Activated CD4-positive, alpha-beta T cell treated with anti-CD3 and anti-CD28 coated beads for 24 hours (primary cell): ENCODE results near the gene PTGDR2.
"Not testable (repeated sequence)": the region's sequence is repeated elsewhere in the genome, so short reads cannot be mapped to it uniquely, and the experiment has no call there.

Experiments used
- DNase-seq, 2 donors: peaks; one replicate each; pipeline ENCODE4 v3.0.0-alpha.2; 2020; ENCODE audit warnings: low read depth in 2 of 2

PTGDR2 gene

DNA sequence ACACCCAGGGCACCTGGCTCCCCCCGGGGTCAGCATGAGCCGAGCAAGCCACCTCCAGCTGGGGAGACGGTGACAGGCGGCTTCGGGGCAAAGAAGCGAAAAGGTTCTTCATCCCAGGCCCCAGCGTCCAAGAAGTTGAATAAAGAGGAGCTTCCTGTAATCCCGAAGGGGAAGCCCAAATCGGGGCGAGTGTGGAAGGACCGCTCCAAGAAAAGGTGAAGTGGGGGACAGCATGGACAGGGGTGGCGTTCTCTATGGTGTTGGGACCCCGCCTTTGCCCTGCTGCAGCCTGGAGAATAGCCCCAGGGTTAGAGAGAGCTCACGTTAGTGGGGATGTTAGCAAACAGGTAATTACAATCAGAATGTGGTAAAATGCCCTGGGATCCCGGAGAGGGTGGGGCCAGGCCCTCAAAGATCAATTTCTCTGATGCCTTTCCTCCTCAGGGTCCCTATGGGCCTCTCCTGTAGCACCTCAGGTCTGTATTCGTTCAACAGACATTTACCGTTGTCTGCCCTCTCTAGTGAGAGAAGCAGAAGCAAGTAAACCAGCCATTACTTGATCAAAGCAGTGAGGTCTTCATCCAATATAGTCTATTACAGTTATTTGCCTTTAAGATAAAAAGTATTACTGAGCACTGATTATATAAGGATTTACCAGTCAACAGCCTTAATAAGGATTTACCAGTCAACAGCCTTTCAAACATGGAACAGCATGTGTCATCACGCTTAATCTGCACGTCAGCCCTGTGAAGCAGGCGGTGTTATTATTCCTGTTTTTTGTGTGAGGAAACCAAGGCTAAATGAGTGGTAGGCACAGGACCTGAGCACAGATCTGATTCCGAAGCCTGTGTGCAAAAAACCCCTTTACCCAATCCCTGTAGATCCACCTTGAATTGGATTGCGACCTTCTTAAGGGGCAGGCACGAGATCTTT is 12.8 kb downstream of the PTGDR2 start:
- DNase-seq, result no peak

DNA sequence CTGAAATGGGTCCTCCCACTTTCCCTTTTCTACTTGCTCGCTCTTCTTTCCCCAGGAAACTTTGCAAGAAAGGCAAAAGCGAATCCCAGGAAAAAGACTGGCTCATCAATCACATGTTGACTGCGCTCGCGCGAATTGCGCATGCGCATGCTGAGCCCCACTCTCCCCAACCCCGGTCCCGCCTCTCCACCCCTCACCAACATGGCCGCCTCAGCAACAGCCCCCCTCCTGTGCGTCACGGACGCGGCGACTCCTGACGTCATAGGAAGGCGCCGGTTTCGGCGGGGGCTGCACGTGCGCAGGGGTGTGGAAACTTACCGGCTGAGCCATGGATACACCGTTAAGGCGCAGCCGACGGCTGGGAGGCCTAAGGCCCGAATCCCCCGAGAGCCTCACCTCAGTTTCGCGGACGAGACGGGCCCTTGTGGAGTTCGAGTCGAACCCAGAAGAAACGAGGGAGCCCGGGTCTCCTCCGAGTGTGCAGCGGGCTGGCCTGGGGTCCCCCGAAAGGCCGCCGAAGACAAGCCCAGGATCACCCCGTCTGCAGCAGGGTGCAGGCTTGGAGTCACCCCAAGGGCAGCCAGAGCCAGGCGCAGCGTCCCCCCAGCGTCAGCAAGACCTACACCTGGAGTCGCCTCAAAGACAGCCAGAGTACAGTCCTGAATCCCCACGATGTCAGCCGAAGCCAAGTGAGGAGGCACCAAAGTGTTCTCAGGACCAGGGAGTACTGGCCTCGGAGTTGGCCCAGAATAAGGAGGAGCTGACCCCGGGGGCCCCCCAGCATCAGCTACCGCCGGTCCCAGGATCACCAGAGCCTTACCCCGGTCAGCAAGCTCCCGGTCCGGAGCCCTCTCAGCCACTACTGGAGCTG is 13.7 kb downstream of the PTGDR2 start, which contains the start of gene CCDC86:
CCDC86 (plus strand) TSS at position 317 of the 871 bp plus-strand sequence; CDS start at position 329, 12 bp downstream.
- peak; percentile 97 to 98 for DNase-seq

DNA sequence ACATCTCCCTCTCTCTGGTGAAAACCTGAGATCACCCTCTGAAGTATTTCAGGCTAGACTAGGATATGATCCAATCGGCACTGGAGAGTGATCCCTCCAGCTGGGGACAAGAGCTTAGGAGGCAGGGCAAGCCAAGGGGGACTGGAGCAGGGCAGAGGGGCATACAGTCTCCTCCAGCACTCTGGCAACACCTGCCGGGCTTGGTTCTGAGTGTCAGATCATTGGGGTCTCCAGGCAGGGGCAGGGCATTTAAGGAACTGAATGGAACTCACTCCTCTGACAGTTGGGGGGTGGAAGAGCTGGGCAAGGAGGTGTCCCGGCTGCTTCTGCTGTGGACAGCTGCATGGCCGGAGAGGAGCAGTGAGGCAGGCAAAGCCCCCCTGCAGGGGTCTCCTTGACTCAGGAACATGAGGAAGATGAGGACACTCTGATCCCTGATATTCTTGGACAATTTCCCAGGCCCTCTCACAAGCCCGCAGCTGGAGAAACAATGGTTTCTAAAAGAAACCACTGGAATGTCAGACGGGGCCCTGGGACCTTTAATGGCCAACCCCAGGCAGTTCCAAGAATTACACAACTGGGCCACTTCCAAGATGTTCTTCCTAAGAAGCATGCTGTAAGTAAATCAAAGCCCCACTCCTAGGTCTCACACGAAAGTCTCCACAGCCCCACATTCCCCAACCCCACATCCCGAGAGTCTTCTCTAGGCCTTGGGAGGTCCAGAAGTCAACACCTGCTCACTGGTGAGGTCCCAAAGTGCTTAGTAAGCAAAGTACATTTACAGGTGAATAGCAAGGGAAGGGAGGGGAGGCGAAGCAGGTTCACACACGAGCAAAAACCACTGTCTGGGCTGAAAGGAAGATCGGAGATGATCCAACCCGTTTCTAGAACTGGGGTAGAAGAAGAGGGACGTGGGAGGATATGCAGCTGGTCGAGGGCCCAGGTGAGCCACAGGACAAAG is 15.0 kb downstream of the PTGDR2 start:
- no peak for DNase-seq

DNA sequence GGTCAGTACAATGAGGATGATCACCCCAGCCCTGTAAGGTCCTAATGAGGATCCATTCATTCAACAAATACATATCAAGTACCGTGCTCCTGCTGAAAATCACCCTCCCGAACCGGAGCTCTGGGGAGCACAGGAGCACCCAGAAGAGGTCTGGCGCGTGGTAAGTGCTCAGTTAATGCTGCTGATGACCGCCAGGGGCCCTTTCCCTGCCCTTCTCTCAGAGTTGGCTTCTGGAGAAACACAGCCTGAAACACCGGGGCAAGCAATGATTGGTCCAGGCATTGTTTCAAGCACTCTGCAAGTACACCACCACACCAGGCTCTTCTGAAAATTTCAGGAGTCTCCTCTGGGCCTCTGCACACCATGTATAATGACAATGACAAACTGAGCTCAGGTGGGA is 17.6 kb downstream of the PTGDR2 start:
- no peak for DNase-seq

DNA sequence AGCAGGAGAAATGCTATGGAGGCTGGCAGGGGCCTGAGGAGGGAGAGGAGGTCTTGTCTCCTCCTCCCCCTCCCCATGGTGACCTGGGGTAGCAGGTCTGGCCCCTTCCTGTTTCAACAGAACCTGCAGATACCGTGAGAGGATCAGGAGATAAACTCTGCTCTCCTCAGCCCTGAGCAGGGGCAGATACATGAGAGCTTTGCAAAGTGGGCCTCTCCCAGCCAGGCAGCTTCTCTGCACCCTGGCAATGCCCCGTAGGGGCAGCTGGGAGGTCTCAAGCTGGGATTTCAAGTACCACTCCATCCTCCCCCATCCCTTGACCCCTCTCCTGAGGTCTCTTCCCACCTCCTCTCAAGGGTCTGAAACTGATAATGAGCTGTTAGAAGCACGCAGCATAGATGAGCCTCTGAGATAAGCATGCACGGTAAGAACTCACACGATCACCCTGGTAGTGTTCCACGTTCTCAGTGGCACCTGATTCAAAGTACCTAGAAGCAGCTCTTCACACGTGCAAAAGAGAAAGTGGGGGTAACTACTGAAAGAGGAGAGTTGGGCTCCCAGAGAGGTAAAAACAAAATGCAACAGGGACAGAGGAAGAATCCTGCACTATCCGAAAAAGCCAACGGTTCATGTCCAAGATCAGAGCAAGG is 18.8 kb downstream of the PTGDR2 start:
- no peak for DNase-seq

DNA sequence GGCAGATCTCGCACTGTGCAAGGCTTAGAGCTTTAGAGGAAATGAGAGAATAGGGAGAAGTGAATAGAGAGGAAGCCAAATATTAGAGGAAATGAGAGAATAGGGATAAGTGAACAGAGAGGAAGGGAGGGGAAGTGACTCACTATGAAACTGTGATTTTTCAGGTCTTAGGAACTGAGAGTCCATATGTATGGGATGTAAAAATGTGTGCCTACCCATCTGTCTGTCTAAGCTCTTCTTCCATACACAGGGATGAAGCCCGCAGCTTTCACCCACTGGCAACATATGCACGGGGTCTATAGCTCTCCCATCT is 20.3 kb downstream of the PTGDR2 start:
- DNase-seq, result no peak

DNA sequence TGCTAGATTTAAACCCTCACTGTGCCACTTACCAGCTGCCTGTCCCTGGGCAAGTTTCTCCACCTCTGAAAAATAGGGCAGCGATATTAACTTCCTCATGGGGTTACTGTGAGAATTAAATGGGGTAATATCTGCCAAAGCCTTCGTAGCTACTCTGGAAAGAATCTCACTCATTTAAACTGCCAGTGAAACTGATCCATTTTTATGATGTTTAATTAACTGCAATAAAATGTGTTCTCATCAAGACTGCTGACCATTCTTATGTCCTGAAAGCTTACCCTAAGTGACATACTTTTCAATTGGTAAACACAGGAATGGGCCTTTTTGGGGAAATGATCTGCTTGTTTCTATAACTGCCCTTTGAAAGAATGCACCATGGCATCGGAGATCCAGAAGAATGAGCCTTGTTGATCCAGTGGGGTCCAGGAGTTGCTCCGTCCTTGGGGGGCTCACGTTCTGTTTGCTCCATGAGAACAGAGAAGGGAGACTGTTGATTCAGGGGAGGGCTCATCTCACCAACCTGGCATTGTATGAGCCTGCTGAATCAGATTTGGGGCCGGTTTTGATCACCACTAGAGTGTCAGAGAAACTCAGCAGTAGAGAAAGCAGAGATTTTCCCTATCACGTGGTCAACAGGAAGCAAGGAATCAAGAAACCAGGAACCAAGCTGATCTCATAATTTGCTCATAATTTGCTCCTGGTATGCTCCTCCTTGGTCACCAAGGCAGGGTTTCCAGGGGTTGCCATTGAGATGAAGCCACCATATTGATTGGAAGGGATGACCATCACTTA is 20.8 kb downstream of the PTGDR2 start:
- no peak for DNase-seq

DNA sequence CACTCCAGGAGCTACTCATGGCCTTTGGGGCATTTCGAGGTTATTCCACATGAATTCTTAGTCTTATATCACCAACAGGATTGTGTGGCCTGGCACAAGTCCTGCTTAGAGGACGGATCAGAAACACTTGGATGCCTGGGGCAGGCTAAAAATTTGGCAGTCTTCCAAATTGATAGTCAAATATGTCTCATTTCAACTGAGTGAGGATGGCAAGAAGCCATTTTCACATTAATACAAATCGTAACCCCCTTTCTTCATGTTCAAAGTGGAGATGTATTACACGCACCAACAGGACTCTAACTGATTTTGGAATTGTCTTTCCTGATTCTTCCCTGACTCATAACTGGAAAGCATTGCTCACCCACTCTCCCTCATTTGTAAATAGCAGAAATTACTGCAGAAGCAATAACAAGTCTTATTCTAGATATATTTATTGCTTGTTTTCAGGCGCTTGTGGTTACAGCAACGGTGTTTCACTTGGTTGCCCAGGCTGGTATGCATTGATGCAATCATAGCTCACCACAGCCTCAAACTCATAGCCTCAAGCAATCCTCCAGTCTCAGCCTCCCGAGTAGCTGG is 24.2 kb downstream of the PTGDR2 start:
- DNase-seq, result no peak

DNA sequence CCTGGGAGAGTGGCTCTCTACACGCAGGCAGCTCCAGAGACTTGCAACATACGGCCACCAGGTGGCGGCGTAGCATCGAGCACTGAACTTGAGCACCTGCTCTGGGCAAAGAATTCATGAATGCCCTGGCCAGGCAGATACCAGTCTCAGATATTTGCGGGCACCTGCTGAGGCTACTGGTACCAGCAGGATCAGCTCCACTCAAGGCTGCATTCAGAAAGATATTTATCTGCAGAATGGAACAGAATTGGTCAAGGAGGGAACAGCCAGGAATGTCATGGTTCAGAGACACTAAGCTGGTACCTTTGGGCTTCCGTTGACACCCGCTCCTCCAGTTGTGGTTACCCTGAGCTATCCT is 24.6 kb downstream of the PTGDR2 start:
- peak; percentile 69 to 75 for DNase-seq

DNA sequence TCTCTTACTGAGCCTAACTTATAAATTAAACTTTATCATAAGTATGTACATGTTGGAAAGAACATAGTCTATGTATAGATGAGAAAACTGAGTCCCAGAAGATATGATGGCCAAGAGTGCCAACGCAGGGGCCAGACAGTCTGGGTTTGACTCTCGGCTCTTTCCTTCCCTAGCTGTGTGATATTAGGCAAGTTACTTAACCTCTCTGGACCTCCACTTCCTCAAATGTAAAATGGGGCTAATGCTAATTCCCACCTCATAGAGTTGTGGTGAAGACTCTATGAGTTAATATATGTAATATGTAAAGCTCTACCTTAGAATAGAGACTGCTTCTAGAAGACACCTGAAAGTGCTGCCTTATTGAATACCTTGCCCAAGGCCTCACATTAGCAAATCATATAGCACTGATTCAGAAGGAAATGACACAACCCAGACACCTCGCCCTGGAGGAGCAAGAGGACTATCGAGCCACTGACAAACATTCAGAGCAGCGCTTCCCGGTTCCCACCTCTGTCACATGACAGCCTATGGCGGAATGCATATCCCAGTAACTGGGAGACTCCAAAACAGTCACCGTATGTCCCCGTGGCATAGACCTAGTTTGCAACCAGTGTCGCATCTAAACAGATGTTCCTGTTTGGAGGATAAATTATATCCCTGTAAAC is 25.1 kb downstream of the PTGDR2 start:
- no peak for DNase-seq

DNA sequence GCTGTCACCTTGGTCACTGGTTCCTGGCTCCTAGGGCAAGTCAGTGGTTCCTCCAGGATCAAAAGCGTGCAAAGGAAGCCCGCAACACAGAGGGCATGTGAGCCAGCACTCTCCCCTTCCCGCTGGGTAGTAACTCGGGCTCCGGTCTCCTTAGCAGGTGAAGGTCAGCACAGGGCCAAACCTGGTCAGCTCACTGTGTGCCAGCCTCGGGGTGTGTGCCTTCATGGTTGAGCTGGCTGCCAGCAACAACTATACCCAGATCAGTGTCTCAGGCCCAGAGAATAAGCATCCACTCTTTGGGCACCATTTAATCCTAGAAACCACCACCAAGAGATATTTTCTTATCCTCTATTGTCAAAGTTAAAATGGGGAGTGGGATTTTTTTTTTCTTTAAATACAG is 30.0 kb downstream of the PTGDR2 start:
- no peak for DNase-seq

DNA sequence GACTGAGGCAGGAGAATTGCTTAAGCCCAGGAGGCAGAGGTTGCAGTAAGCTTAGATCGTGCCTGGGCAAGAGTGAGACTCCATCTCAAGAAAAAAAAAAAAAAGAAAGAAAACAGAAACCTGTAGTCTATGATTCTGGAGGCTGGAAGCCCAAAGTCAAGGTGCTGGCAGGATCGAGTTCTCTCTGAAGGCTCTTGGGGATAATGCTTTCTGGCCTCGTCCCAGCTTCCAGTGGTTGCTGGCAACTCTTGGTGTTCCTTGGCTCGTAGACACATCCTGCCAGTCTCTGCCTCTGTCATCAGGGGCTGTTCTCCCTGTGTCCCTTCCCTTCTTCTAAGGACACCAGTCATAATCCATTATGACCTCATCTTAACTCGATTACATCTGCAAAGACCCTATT is 30.6 kb downstream of the PTGDR2 start:
- no peak for DNase-seq

DNA sequence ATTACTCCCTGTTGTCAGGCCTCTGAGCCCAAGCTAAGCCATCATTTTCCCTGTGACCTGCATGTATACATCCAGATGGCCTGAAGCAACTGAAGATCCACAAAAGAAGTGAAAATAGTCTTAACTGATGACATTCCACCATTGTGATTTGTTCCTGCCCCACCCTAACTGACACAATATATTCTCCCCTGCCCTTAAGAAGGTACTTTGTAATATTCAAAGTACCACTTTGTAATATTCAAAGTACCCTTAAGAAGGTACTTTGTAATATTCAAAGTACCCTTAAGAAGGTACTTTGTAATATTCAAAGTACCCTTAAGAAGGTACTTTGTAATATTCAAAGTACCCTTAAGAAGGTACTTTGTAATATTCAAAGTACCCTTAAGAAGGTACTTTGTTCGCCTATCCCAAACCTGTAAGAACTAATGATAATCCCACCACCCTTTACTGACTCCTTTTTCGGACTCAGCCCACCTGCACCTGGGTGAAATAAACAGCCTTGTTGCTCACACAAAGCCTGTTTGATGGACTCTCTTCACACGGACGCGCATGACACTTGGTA is 31.9 kb downstream of the PTGDR2 start:
- not testable (repeated sequence) for DNase-seq

DNA sequence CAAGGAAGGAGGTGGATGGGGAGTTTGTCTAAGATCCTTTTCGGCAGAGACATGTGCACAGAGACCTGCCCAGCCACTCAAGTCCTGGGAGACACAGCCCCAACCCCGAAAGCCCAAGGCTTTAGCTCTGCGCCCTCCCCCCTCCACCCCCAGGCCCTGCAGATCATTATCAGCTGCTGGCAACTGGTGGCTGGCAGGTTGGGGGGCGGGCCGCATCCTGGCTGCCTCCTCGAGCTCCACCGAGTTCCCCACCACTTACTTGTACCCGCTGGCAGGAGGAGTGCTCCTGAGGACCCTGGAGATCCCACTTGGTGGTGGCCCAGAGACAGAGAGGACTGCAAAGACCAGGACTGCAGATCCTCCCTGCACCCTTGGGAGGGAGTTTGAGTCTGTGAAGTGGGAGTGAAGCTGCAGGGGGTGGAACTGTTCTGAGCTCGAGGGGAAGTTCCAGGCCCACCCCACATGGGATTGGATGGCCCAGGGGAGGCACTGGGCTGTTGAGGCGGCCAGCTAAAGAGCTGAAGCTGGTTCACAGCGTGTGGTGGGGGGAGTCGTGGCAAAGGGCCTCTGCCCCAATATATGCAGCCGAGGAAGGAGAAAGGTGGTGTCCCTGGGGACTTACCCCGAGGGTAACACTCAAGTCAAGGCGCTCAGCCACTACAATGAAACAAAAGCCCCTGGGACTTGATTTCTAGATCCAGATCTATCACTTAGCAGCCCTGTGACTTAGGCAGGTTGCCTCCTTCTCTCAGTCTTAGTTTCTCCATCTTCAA is 33.7 kb downstream of the PTGDR2 start:
- no peak for DNase-seq

DNA sequence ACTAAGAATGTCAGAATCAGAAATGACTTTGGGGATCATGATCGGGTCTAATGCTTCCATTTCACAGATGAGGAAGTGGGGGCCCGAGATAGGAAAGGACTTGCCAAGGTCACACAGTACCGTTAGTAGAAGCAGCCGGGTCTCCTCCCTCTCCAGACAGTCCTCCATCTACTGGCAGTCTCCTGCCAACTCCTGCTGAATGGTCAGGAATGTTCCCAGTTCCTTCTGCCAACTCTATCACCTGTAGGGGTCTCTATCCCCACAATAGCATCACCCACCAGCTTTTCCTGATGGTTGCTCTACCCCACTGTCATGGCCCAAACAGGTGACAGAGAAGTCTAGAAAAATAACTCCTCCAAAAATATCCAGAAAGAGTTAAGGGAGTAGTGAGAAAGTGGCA is 37.7 kb downstream of the PTGDR2 start:
- DNase-seq, result no peak

DNA sequence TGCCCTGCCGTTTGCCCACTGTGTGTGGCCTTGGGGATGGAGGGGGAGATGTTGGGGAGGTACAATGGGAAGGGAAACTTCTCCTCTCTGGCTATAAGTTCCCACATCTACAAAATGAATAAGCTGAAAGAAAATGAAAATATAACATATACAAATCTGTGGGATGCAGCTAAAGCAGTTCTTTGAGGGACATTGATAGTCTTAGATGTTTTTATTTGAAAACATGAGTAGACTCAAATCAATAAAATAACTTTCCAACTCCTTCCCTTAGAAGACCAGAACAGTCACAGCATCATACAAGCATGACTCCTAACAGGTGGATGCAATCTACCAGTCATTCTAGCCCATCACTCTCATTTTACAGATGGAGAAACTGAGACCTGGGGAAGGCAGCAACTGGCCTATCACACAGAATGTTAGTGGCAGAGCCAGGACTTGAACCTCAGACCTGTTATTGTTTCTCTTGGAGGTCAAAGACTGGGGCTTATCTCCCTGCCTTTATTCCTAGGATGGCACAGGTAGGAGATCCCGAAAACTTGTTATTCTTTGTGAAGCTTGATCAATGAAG is 39.1 kb downstream of the PTGDR2 start:
- DNase-seq, result no peak

DNA sequence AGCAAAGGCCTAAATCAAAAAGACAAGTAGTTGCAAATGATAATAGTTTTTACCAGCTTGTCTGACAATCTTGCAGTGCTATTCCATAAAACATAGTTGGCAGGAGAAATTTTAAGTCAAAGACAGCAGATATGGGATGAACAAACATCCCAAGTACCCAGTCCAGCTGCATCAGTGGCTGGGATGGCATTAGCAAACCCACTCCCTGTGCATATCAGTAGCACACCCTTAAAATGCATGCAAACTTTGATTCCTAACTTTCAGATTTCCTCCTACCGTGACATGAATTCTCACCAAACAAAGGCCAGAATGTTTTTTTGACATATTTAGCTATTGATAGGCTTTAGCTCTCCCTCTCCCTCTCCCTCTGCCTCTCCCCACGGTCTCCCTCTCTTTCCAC is 41.6 kb downstream of the PTGDR2 start:
- DNase-seq, result no peak

DNA sequence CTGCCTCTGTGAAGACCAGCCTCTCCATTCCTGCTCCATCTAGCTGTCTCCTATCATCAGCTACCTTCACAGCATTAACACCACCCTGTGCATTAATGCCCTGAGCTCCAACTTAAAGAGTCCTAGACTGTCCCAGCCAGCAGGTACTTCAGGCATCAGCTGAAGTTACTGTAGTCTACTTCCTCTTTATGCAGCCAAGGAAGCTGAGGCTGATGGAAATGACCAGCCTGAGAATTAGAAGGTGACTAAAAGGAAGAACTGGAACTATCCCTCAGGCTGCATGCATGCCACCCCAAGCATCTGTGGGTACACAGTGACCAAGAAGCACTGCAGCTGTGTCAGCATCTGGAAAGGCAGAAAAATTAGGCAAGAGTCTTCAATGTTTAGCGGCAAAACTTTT is 42.4 kb downstream of the PTGDR2 start:
- no peak for DNase-seq
